Measurements from ENCODE around the gene ARL8A.

GRCh38 chr1:202110977-202111376 is 33.6 kb downstream of the ARL8A start:
- TF ChIP-seq POLR2AphosphoS5 (IDR thresholded peaks at IDR 0.05; ENCODE audit: low read depth, low read length) (no peak), TAF1 (IDR thresholded peaks at IDR 0.05; ENCODE audit: borderline replicate concordance, insufficient read depth, low read length) (no peak), REST (IDR thresholded peaks at IDR 0.05; ENCODE audit: insufficient read depth in 1 of 2, low read depth in 2 of 2, low read length in 2 of 2) (no peak)

Data from PFSK-1 (cell line).